H1 (cell line): ENCODE measurements around the gene SLX4IP. TPM values are rescaled to one million over a fixed set of nuclear protein-coding genes. Genes with fewer than 3 reads are reported as not detected.

Experiments used
- CTCF ChIA-PET: fragments of 300-600 bp; sonication (Branson Sonifier 250); formaldehyde crosslinking; loops from one replicate; lab custom pipeline; 2021; ENCODE audit not compliant: partially characterized antibody; lab: Charles Lee
- POLR2A ChIA-PET: fragments of 300-600 bp; sonication (Branson Sonifier 250); formaldehyde crosslinking; loops from one replicate; lab custom pipeline; 2021; ENCODE audit warnings: inconsistent platforms; ENCODE audit not compliant: partially characterized antibody; lab: Charles Lee
- DNase-seq, 2 experiments: peaks; one replicate each; pipeline versions ENCODE4 v3.0.0 to v3.0.0-alpha.2; 2010 to 2022; ENCODE audit warnings: low spot score in 2 of 2, low read depth in 1 of 2, mixed read lengths in 1 of 2
- FAIRE-seq: peaks from 2 replicates; lab custom pipeline; 2011; peaks lifted over from hg19 to GRCh38; lab: Jason Lieb, UNC
- H2AFZ ChIP-seq: 2 replicates; pipeline ENCODE4 v1.8.1; 2012; ENCODE audit warnings: low read length, inconsistent platforms
- H2AK5ac ChIP-seq: 2 replicates; pipeline ENCODE4 v1.6.1; 2013; ENCODE audit warnings: low read depth, low read length
- H2BK120ac ChIP-seq: replicated peaks from 2 replicates; pipeline ENCODE3; 2013; ENCODE audit warnings: low read depth, low read length, inconsistent platforms
- H2BK12ac ChIP-seq: 2 replicates; pipeline ENCODE4 v1.6.1; 2013; ENCODE audit warnings: low read depth, low read length
- H2BK15ac ChIP-seq: 2 replicates; pipeline ENCODE4 v1.6.1; 2013; ENCODE audit warnings: low read length
- H2BK20ac ChIP-seq: 2 replicates; pipeline ENCODE4 v1.6.1; 2013; ENCODE audit warnings: low read length
- H2BK5ac ChIP-seq: 2 replicates; pipeline ENCODE4 v1.6.1; 2013; ENCODE audit warnings: low read depth, low read length
- H3K14ac ChIP-seq: 2 replicates; pipeline ENCODE4 v1.6.1; 2013; ENCODE audit warnings: inconsistent platforms; ENCODE audit not compliant: insufficient read length
- H3K18ac ChIP-seq: 2 replicates; pipeline ENCODE4 v1.6.1; 2013; ENCODE audit warnings: low read length; ENCODE audit errors: extremely low read depth
- H3K23ac ChIP-seq: 2 replicates; pipeline ENCODE4 v1.6.1; 2013; ENCODE audit warnings: inconsistent platforms; ENCODE audit not compliant: insufficient read length
- H3K23me2 ChIP-seq: 2 replicates; pipeline ENCODE4 v1.6.1; 2013; ENCODE audit warnings: low read depth, low read length
- H3K27ac ChIP-seq: 2 replicates; pipeline ENCODE4 v1.6.1; 2011; ENCODE audit warnings: low read depth, low read length, inconsistent platforms
- H3K27me3 ChIP-seq, 4 experiments: replicated peaks in 1 of 4; 1 replicate in 1 of 4; 2 replicates in 3 of 4; pipeline versions ENCODE4 v1.6.1 to v1.8.1; 2011 to 2013; ENCODE audit warnings: low read length in 3 of 4, mild to moderate bottlenecking in 3 of 4, inconsistent platforms in 2 of 4, mixed read lengths in 2 of 4, moderate library complexity in 1 of 4; ENCODE audit not compliant: control insufficient read depth in 3 of 4, insufficient read depth in 3 of 4; ENCODE audit errors: extremely low read depth in 1 of 4
- H3K36me3 ChIP-seq, 4 experiments: 2 replicates each; pipeline versions ENCODE4 v1.6.1 to v1.8.1; 2011 to 2013; ENCODE audit warnings: mild to moderate bottlenecking in 4 of 4, low read length in 3 of 4, moderate library complexity in 2 of 4, control low read depth in 1 of 4, inconsistent platforms in 1 of 4; ENCODE audit not compliant: insufficient read depth in 4 of 4, control insufficient read depth in 2 of 4
- H3K4ac ChIP-seq: replicated peaks from 2 replicates; pipeline ENCODE3; 2013; ENCODE audit warnings: low read length, low read depth, mixed read lengths, inconsistent platforms; ENCODE audit not compliant: insufficient read length
- H3K4me1 ChIP-seq, 4 experiments: replicated peaks in 1 of 4; 1 replicate in 1 of 4; 2 replicates in 3 of 4; pipeline versions ENCODE4 v1.6.1 to v1.8.1; 2011 to 2013; ENCODE audit warnings: low read length in 3 of 4, inconsistent platforms in 2 of 4, mixed read lengths in 1 of 4; ENCODE audit not compliant: insufficient read depth in 4 of 4, control insufficient read depth in 3 of 4
- H3K4me2 ChIP-seq, 2 experiments: 2 replicates each; pipeline versions ENCODE4 v1.6.1 to v1.8.1; 2011 to 2013; ENCODE audit warnings: low read depth in 2 of 2, low read length in 2 of 2, control low read depth in 1 of 2, inconsistent platforms in 1 of 2, mild to moderate bottlenecking in 1 of 2; ENCODE audit not compliant: insufficient read depth in 1 of 2
- H3K4me3 ChIP-seq, 4 experiments: fragments of 200-600, 300-600 bp in 1 of 4; sonication (generic), shearing (Covaris generic), sonication (Bioruptor Twin) in 1 of 4; 2 replicates each; pipeline versions ENCODE4 v1.5.1 to v1.8.1; 2011 to 2016; ENCODE audit warnings: low read length in 4 of 4, low read depth in 3 of 4, control low read depth in 2 of 4, inconsistent platforms in 2 of 4, mild to moderate bottlenecking in 2 of 4, mixed read lengths in 1 of 4, moderate library complexity in 1 of 4; ENCODE audit not compliant: insufficient read depth in 2 of 4; ENCODE audit errors: extremely low read depth in 1 of 4
- H3K56ac ChIP-seq: replicated peaks from 2 replicates; pipeline ENCODE3; 2013; ENCODE audit warnings: low read depth, mild to moderate bottlenecking, mixed read lengths, low read length, inconsistent platforms; ENCODE audit not compliant: insufficient read length
- H3K79me1 ChIP-seq: 2 replicates; pipeline ENCODE4 v1.6.1; 2013; ENCODE audit warnings: low read depth, low read length, control low read depth
- H3K79me2 ChIP-seq, 2 experiments: 2 replicates each; pipeline versions ENCODE4 v1.6.1 to v1.8.1; 2012 to 2013; ENCODE audit warnings: low read length in 2 of 2, mild to moderate bottlenecking in 2 of 2, inconsistent platforms in 1 of 2; ENCODE audit not compliant: insufficient read depth in 2 of 2, control insufficient read depth in 1 of 2
- H3K9ac ChIP-seq, 4 experiments: replicated peaks in 1 of 4; 1 replicate in 1 of 4; 2 replicates in 3 of 4; pipeline versions ENCODE4 v1.6.1 to v1.8.1; 2011 to 2013; ENCODE audit warnings: low read depth in 3 of 4, low read length in 3 of 4, control low read depth in 2 of 4, mild to moderate bottlenecking in 2 of 4, moderate library complexity in 2 of 4, inconsistent platforms in 1 of 4; ENCODE audit errors: extremely low read depth in 1 of 4
- H3K9me3 ChIP-seq, 2 experiments: 2 replicates each; pipeline versions ENCODE4 v1.6.1 to v1.8.1; 2012 to 2013; ENCODE audit warnings: mild to moderate bottlenecking in 2 of 2, moderate library complexity in 2 of 2, control low read depth in 1 of 2, inconsistent platforms in 1 of 2, low read depth in 1 of 2, low read length in 1 of 2, mixed read lengths in 1 of 2; ENCODE audit not compliant: insufficient read depth in 2 of 2
- H4K20me1 ChIP-seq, 2 experiments: replicated peaks in 1 of 2; 2 replicates each; pipeline versions ENCODE3 to v1.8.1; 2011 to 2013; ENCODE audit warnings: inconsistent platforms in 2 of 2, low read length in 2 of 2, mild to moderate bottlenecking in 1 of 2; ENCODE audit not compliant: insufficient read depth in 2 of 2, control insufficient read depth in 1 of 2
- H4K5ac ChIP-seq: 2 replicates; pipeline ENCODE4 v1.6.1; 2013; ENCODE audit warnings: low read length, low read depth, mixed read lengths, inconsistent platforms; ENCODE audit not compliant: insufficient read length
- H4K8ac ChIP-seq: 2 replicates; pipeline ENCODE4 v1.8.0; 2013; ENCODE audit warnings: mild to moderate bottlenecking, moderate library complexity, low read length, inconsistent platforms; ENCODE audit not compliant: insufficient read depth; ENCODE audit errors: extremely low read depth
- H4K91ac ChIP-seq: replicated peaks from 2 replicates; pipeline ENCODE3; 2013; ENCODE audit warnings: low read length, mixed read lengths, inconsistent platforms; ENCODE audit not compliant: insufficient read length
- CBX5 ChIP-seq: fragments of 300-800, 300-1000 bp; sonication (generic); IDR thresholded peaks from 2 replicates; pipeline ENCODE4 v1.7.1; 2016; ENCODE audit warnings: antibody characterized with exemption, low read length, low read depth
- CHD1 ChIP-seq: IDR thresholded peaks from 2 replicates; pipeline ENCODE4 v1.6.1; 2012; ENCODE audit warnings: low read depth, low read length, improper control_type of control experiment
- CREB1 ChIP-seq: IDR thresholded peaks from 2 replicates; pipeline ENCODE4 v1.6.1; 2012; ENCODE audit warnings: inconsistent platforms
- EZH2 ChIP-seq: fragments of 200-600 bp; sonication (generic); IDR thresholded peaks from 2 replicates; pipeline ENCODE4 v1.7.1; 2012; ENCODE audit warnings: low read depth, mild to moderate bottlenecking, moderate library complexity, low read length, inconsistent platforms; ENCODE audit not compliant: severe bottlenecking
- GABPA ChIP-seq: IDR thresholded peaks from 2 replicates; pipeline ENCODE4 v1.6.1; 2011; ENCODE audit warnings: mild to moderate bottlenecking, low read length, moderate library complexity, borderline replicate concordance; ENCODE audit not compliant: insufficient read depth
- RFX5 ChIP-seq: IDR thresholded peaks from 2 replicates; pipeline ENCODE4 v1.6.1; 2011; ENCODE audit warnings: low read depth, low read length, improper control_type of control experiment, borderline replicate concordance
- SIX5 ChIP-seq: IDR thresholded peaks from 2 replicates; pipeline ENCODE4 v1.6.1; 2011; ENCODE audit warnings: mild to moderate bottlenecking, low read depth, low read length
- SUZ12 ChIP-seq: fragments of 200-600 bp; sonication (generic); IDR thresholded peaks from 2 replicates; pipeline ENCODE4 v1.6.1; 2012; ENCODE audit warnings: mild to moderate bottlenecking, inconsistent platforms, low read length, moderate library complexity, mixed read lengths
- WGBS, 2 experiments: shearing (Covaris generic) in 1 of 2; methylation state at CpG; one replicate each; pipeline versions ENCODE4 v1.1.6 to v1.1.7; 2013 to 2015; ENCODE audit warnings: low lambda C conversion rate in 2 of 2, mixed read lengths in 2 of 2, inconsistent platforms in 1 of 2, low coverage in 1 of 2, missing lambda C conversion rate in 1 of 2; ENCODE audit not compliant: insufficient replicate concordance in 2 of 2, insufficient coverage in 1 of 2, insufficient read length in 1 of 2; ENCODE audit errors: extremely low coverage in 1 of 2, missing lambda C conversion rate in 1 of 2; 5-methylcytosine and 5-hydroxymethylcytosine counted together
- polyA plus RNA-seq, 7 experiments: library from polyadenylated mRNA; depleted of rRNA in 3 of 7; stranded (reverse) in 5 of 7; unstranded in 2 of 7; fragments of >200 nt in 5 of 7; fragments of 200-250 nt in 2 of 7; gene quantifications; 1 replicate in 5 of 7; 2 replicates in 1 of 7; 4 replicates in 1 of 7; pipeline versions ENCODE4 v1.2.1 to v1.2.3, GENCODE V29; 2011 to 2013; ENCODE audit warnings: missing spikeins in 2 of 7, mixed read lengths in 2 of 7
- total RNA-seq: library from RNA; stranded (reverse); fragmentation: NEBNext Ultra II Directional; extraction: Animal tissue kit (Norgen Biotek cat#: 25700); gene quantifications from 2 replicates; pipeline ENCODE4 v1.2.1, GENCODE V29; 2021
- TF ChIP-seq, protein P1 (sequence below), 3 experiments: IDR thresholded peaks; 1 replicate in 2 of 3; 2 replicates in 1 of 3; pipeline versions ENCODE4 v1.5.1 to v1.6.1; 2011; ENCODE audit warnings: low read length in 3 of 3, mild to moderate bottlenecking in 3 of 3, inconsistent platforms in 2 of 3, low read depth in 1 of 3, moderate library complexity in 1 of 3; ENCODE audit not compliant: insufficient read depth in 1 of 3; ENCODE audit errors: control extremely low read depth in 1 of 3

SLX4IP gene
- total and polyA plus RNA-seq, 2 of the 8 experiments (the other 6 are each of a cell fraction or from before 2014, with no cell fraction given), result 2.4 to 8.7 TPM

DNA sequence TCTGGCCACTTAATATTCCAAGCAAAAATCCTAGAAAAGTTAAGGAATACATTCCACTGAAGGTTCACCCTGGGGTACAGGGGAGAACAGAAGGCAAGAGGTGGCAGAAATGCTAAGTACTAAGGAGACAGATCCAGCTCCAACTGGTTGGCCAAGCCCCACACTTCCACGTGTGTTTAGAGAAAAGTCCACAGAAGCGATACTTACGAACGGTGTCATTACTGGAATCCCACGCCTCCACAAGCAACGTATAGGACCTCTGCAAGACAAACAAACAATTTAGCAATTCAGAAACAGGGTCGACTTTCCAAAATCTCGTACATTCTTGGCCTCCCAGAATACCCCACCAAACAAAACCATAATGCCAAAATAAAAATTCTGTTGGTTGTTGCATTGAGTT is 228.7 kb downstream of the SLX4IP start:
- Histone ChIP-seq H3K14ac (no peak overlapping the region), H4K91ac (no peak overlapping the region), H3K4me2 (peak overlapping the region; percentile 57 to 72), H3K23me2 (no peaks in the 10 kb centered on the region; the same call in 1 of the 2 replicates), H3K27me3 (no peaks in the 10 kb centered on the region), H3K4me1 (peaks cover 23 to 43% (median 39%) of the 10 kb centered on the region in 4 experiments), H3K9ac (no peak overlapping the region; a peak in 1 of 7 replicates), H3K79me2 (peaks cover 25 to 94% of the 10 kb centered on the region in 2 experiments), H4K8ac (no peak overlapping the region), H2AFZ (no peak overlapping the region), H3K18ac (peak overlapping the region; percentile 79), H2BK15ac (no peak overlapping the region), H3K36me3 (peaks cover 11 to 60% (median 29%) of the 10 kb centered on the region in 4 experiments; a peak in 7 of 8 replicates), H2BK20ac (peak overlapping the region; percentile 89; the same call in 1 of the 2 replicates), H3K9me3 (no peaks in the 10 kb centered on the region; a peak in 1 of 4 replicates), H3K4me3 (peak overlapping the region in 2 of 4 experiments; percentile 11 to 43; a peak in 3 of 8 replicates), H4K20me1 (peaks cover 6 to 28% of the 10 kb centered on the region in 2 experiments), H3K4ac (peak overlapping the region; percentile 4), H2AK5ac (peak overlapping the region; percentile 98), H3K79me1 (peaks cover 26% of the 10 kb centered on the region), H3K56ac (no peak overlapping the region), H2BK5ac (peak overlapping the region; percentile 82), H3K27ac (no peak overlapping the region), H2BK120ac (peak overlapping the region; percentile 12), H4K5ac (no peak overlapping the region), H2BK12ac (peak overlapping the region; percentile 98), H3K23ac (no peak overlapping the region)
- DNase-seq (no peak), FAIRE-seq (no peak)
- CTCF ChIA-PET, result interaction anchor here (1.2 to 1.4 kb wide), 4 partner anchors 9 to 573 kb away, joined by 3 to 4 read pairs (median 3); partner anchors contain the start of gene JAG1
- POLR2A ChIA-PET, result interaction anchor here (1.2 kb wide), 2 partner anchors 10 to 12 kb away, joined by 4 to 5 read pairs; partner anchors contain the start of gene JAG1
- 69% methylated on average over 8 of the region's 8 CpGs; no CpG with 5 or more reads in 1 of the 2 experiments for WGBS, 2 experiments
- TF ChIP-seq CHD1 (no peak), CBX5 (no peak), EZH2 (no peak), CREB1 (no peak), SIX5 (no peak), RFX5 (no peak), SUZ12 (no peak), GABPA (no peak)
- TF ChIP-seq, protein P1, sequence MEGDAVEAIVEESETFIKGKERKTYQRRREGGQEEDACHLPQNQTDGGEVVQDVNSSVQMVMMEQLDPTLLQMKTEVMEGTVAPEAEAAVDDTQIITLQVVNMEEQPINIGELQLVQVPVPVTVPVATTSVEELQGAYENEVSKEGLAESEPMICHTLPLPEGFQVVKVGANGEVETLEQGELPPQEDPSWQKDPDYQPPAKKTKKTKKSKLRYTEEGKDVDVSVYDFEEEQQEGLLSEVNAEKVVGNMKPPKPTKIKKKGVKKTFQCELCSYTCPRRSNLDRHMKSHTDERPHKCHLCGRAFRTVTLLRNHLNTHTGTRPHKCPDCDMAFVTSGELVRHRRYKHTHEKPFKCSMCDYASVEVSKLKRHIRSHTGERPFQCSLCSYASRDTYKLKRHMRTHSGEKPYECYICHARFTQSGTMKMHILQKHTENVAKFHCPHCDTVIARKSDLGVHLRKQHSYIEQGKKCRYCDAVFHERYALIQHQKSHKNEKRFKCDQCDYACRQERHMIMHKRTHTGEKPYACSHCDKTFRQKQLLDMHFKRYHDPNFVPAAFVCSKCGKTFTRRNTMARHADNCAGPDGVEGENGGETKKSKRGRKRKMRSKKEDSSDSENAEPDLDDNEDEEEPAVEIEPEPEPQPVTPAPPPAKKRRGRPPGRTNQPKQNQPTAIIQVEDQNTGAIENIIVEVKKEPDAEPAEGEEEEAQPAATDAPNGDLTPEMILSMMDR (IDR thresholded peaks at IDR 0.05; ENCODE audit: control extremely low read depth in 1 of 3, insufficient read depth in 1 of 3, low read depth in 1 of 3, low read length in 3 of 3), result no peak
